ENCODE results near the gene PLXND1. TPM values are rescaled to one million over a fixed set of nuclear protein-coding genes. Genes with fewer than 3 reads are reported as not detected.

The PLXND1 gene, protein sequence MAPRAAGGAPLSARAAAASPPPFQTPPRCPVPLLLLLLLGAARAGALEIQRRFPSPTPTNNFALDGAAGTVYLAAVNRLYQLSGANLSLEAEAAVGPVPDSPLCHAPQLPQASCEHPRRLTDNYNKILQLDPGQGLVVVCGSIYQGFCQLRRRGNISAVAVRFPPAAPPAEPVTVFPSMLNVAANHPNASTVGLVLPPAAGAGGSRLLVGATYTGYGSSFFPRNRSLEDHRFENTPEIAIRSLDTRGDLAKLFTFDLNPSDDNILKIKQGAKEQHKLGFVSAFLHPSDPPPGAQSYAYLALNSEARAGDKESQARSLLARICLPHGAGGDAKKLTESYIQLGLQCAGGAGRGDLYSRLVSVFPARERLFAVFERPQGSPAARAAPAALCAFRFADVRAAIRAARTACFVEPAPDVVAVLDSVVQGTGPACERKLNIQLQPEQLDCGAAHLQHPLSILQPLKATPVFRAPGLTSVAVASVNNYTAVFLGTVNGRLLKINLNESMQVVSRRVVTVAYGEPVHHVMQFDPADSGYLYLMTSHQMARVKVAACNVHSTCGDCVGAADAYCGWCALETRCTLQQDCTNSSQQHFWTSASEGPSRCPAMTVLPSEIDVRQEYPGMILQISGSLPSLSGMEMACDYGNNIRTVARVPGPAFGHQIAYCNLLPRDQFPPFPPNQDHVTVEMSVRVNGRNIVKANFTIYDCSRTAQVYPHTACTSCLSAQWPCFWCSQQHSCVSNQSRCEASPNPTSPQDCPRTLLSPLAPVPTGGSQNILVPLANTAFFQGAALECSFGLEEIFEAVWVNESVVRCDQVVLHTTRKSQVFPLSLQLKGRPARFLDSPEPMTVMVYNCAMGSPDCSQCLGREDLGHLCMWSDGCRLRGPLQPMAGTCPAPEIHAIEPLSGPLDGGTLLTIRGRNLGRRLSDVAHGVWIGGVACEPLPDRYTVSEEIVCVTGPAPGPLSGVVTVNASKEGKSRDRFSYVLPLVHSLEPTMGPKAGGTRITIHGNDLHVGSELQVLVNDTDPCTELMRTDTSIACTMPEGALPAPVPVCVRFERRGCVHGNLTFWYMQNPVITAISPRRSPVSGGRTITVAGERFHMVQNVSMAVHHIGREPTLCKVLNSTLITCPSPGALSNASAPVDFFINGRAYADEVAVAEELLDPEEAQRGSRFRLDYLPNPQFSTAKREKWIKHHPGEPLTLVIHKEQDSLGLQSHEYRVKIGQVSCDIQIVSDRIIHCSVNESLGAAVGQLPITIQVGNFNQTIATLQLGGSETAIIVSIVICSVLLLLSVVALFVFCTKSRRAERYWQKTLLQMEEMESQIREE (N-terminal part only)
- 246 and 285 TPM in 2 replicates for total RNA-seq

GRCh38 chr3:129606636-129607390, at the start of gene PLXND1:
Gene PLXND1 (minus strand): TSS chr3:129606676. CDS start chr3:129606639, 37 bp downstream.

GRCh38 chr3:129543156-129543790, 63.2 kb downstream of the PLXND1 start, which contains the start of gene H1-8:
Gene H1-8 (plus strand): TSS chr3:129543175. CDS start chr3:129543219, 44 bp downstream.

DNA sequence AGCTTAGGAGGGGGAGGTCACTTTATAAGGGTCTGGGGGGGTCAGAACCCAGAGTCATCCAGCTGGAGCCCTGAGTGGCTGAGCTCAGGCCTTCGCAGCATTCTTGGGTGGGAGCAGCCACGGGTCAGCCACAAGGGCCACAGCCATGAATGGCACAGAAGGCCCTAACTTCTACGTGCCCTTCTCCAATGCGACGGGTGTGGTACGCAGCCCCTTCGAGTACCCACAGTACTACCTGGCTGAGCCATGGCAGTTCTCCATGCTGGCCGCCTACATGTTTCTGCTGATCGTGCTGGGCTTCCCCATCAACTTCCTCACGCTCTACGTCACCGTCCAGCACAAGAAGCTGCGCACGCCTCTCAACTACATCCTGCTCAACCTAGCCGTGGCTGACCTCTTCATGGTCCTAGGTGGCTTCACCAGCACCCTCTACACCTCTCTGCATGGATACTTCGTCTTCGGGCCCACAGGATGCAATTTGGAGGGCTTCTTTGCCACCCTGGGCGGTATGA, 77.8 kb downstream of the PLXND1 start, which contains the start of gene RHO:
RHO (plus strand) TSS at position 51 of the 512 bp plus-strand sequence; CDS start at position 146, 95 bp downstream.

Other genes with a start within 250 kb of the PLXND1 start
- not detected in 2 replicates for gene EFCAB12, start 178.0 kb downstream of the PLXND1 start, total RNA-seq
- 16.5 and 16.8 TPM in 2 replicates for gene MBD4, start 166.7 kb downstream of the PLXND1 start, total RNA-seq
- 12.9 and 17.1 TPM in 2 replicates for gene IFT122, start 166.5 kb downstream of the PLXND1 start, total RNA-seq
- gene RHO, start 78.0 kb downstream of the PLXND1 start, total RNA-seq = not detected in 2 replicates
- not detected in 2 replicates for gene H1-8, start 63.5 kb downstream of the PLXND1 start, total RNA-seq

All from mammary microvascular endothelial cell (primary cell).